H9 (cell line): ENCODE results near the gene CHRNA3. TPM values are rescaled to one million over a fixed set of nuclear protein-coding genes. Genes with fewer than 3 reads are reported as not detected.

ENCODE experiments used
- DNase-seq: peaks from one replicate; pipeline ENCODE4 v3.0.0-alpha.2; 2017
- H2AFZ ChIP-seq: one replicate; pipeline ENCODE4 v1.6.1; 2013; ENCODE audit warnings: mild to moderate bottlenecking, low read length, control low read depth, moderate library complexity
- H2AK5ac ChIP-seq: 2 replicates; pipeline ENCODE4 v1.6.1; 2013; ENCODE audit warnings: low read length, control low read depth, mixed read lengths; ENCODE audit not compliant: insufficient read length
- H2BK120ac ChIP-seq: one replicate; pipeline ENCODE4 v1.6.1; 2013; ENCODE audit warnings: low read depth, mild to moderate bottlenecking, low read length, control low read depth, inconsistent platforms; ENCODE audit not compliant: poor library complexity, severe bottlenecking
- H2BK12ac ChIP-seq: 2 replicates; pipeline ENCODE4 v1.6.1; 2013; ENCODE audit warnings: low read length, control low read depth, mixed read lengths, low read depth; ENCODE audit not compliant: insufficient read length
- H2BK15ac ChIP-seq: 2 replicates; pipeline ENCODE4 v1.6.1; 2013; ENCODE audit warnings: low read depth, low read length, control low read depth
- H2BK20ac ChIP-seq: one replicate; pipeline ENCODE4 v1.6.1; 2013; ENCODE audit warnings: low read depth, mild to moderate bottlenecking, low read length, control low read depth, inconsistent platforms; ENCODE audit not compliant: poor library complexity, severe bottlenecking
- H2BK5ac ChIP-seq: 2 replicates; pipeline ENCODE4 v1.6.1; 2013; ENCODE audit warnings: low read length, control low read depth, mixed read lengths; ENCODE audit not compliant: insufficient read length
- H3K14ac ChIP-seq: 2 replicates; pipeline ENCODE4 v1.6.1; 2013; ENCODE audit warnings: low read length, control low read depth; ENCODE audit not compliant: insufficient read depth
- H3K18ac ChIP-seq: 2 replicates; pipeline ENCODE4 v1.6.1; 2013; ENCODE audit warnings: low read depth, mild to moderate bottlenecking, mixed read lengths, low read length, control low read depth; ENCODE audit not compliant: insufficient read length
- H3K23ac ChIP-seq: 2 replicates; pipeline ENCODE4 v1.6.1; 2013; ENCODE audit warnings: low read length, control low read depth, mixed read lengths, low read depth; ENCODE audit not compliant: insufficient read length
- H3K23me2 ChIP-seq: 2 replicates; pipeline ENCODE4 v1.6.1; 2013; ENCODE audit warnings: low read depth, mild to moderate bottlenecking, mixed read lengths, low read length, control low read depth; ENCODE audit not compliant: insufficient read length, poor library complexity, severe bottlenecking
- H3K27ac ChIP-seq: 2 replicates; pipeline ENCODE4 v1.5.1; 2013; ENCODE audit warnings: low read length, control low read depth, mixed read lengths, low read depth; ENCODE audit not compliant: insufficient read length
- H3K27me3 ChIP-seq: 2 replicates; pipeline ENCODE4 v1.6.1; 2013; ENCODE audit warnings: low read length, control low read depth, inconsistent platforms; ENCODE audit not compliant: insufficient read depth
- H3K4ac ChIP-seq: 2 replicates; pipeline ENCODE4 v1.6.1; 2013; ENCODE audit warnings: low read depth, mild to moderate bottlenecking, control low read depth, inconsistent platforms, low read length, moderate library complexity
- H3K4me1 ChIP-seq: 2 replicates; pipeline ENCODE4 v1.6.1; 2013; ENCODE audit warnings: low read length, control low read depth, inconsistent platforms; ENCODE audit not compliant: insufficient read depth
- H3K4me2 ChIP-seq: 2 replicates; pipeline ENCODE4 v1.6.1; 2013; ENCODE audit warnings: low read length, control low read depth, mixed read lengths; ENCODE audit not compliant: insufficient read length, insufficient read depth
- H3K56ac ChIP-seq: 2 replicates; pipeline ENCODE4 v1.6.1; 2013; ENCODE audit warnings: low read depth, mild to moderate bottlenecking, mixed read lengths, low read length, control low read depth; ENCODE audit not compliant: insufficient read length
- H3K79me1 ChIP-seq: 2 replicates; pipeline ENCODE4 v1.6.1; 2013; ENCODE audit warnings: low read depth, mild to moderate bottlenecking, moderate library complexity, low read length, control low read depth, inconsistent platforms; ENCODE audit not compliant: insufficient read depth, poor library complexity, severe bottlenecking
- H3K79me2 ChIP-seq: 2 replicates; pipeline ENCODE4 v1.6.1; 2013; ENCODE audit warnings: low read length, control low read depth, inconsistent platforms; ENCODE audit not compliant: insufficient read depth
- H3K9ac ChIP-seq: 2 replicates; pipeline ENCODE4 v1.6.1; 2013; ENCODE audit warnings: low read length, control low read depth, mixed read lengths; ENCODE audit not compliant: insufficient read length; ENCODE audit errors: extremely low read depth
- H3K9me3 ChIP-seq: one replicate; pipeline ENCODE4 v1.6.1; 2013; ENCODE audit warnings: low read depth, low read length, inconsistent platforms; ENCODE audit not compliant: control insufficient read depth
- H3T11ph ChIP-seq: one replicate; pipeline ENCODE4 v1.6.1; 2013; ENCODE audit warnings: mild to moderate bottlenecking, low read length, control low read depth, inconsistent platforms
- H4K20me1 ChIP-seq: one replicate; pipeline ENCODE4 v1.6.1; 2013; ENCODE audit not compliant: control insufficient read depth, insufficient read length, insufficient read depth
- H4K5ac ChIP-seq: 2 replicates; pipeline ENCODE4 v1.6.1; 2013; ENCODE audit warnings: low read depth, mild to moderate bottlenecking, mixed read lengths, low read length, control low read depth; ENCODE audit not compliant: insufficient read length
- H4K8ac ChIP-seq: replicated peaks from 2 replicates; pipeline ENCODE4 v1.6.1; 2013; ENCODE audit warnings: low read length, control low read depth, mixed read lengths, low read depth; ENCODE audit not compliant: insufficient read length
- H4K91ac ChIP-seq: 2 replicates; pipeline ENCODE4 v1.6.1; 2013; ENCODE audit warnings: low read depth, mild to moderate bottlenecking, moderate library complexity, mixed read lengths, low read length, control low read depth; ENCODE audit not compliant: insufficient read length
- H3K27ac Mint-ChIP-seq, 3 experiments: 2 replicates in 2 of 3; 3 replicates in 1 of 3; pipeline ENCODE4 v1.8.0; 2020 to 2021; ENCODE audit warnings: mixed read lengths in 3 of 3, mild to moderate bottlenecking in 1 of 3, moderate library complexity in 1 of 3
- H3K27me3 Mint-ChIP-seq: 2 replicates; pipeline ENCODE4 v1.8.0; 2021; ENCODE audit warnings: low read depth, mild to moderate bottlenecking, moderate library complexity, mixed read lengths
- H3K36me3 Mint-ChIP-seq, 3 experiments: 2 replicates in 2 of 3; 3 replicates in 1 of 3; pipeline ENCODE4 v1.8.0; 2020 to 2021; ENCODE audit warnings: low read depth in 3 of 3, mixed read lengths in 3 of 3; ENCODE audit not compliant: insufficient read depth in 1 of 3
- H3K4me1 Mint-ChIP-seq, 2 experiments: 2 replicates each; pipeline ENCODE4 v1.8.0; 2020; ENCODE audit warnings: mixed read lengths in 2 of 2
- H3K4me3 Mint-ChIP-seq, 2 experiments: 2 replicates in 1 of 2; 3 replicates in 1 of 2; pipeline ENCODE4 v1.8.0; 2020 to 2021; ENCODE audit warnings: mild to moderate bottlenecking in 2 of 2, mixed read lengths in 2 of 2, moderate library complexity in 1 of 2
- H3K9me3 Mint-ChIP-seq, 2 experiments: 2 replicates in 1 of 2; 3 replicates in 1 of 2; pipeline ENCODE4 v1.8.0; 2020; ENCODE audit warnings: mild to moderate bottlenecking in 2 of 2, mixed read lengths in 2 of 2, moderate library complexity in 1 of 2
- CTCF ChIP-seq: fragments of 200-600 bp; sonication (generic); conservative IDR thresholded peaks from 3 replicates; pipeline ENCODE4 v1.8.0; 2021; ENCODE audit warnings: antibody characterized with exemption, mild to moderate bottlenecking
- WGBS: extraction: QIAGEN DNeasy Blood & Tissue Kit; methylation state at CpG from one replicate; pipeline ENCODE4 v1.1.7; 2013; ENCODE audit warnings: missing lambda C conversion rate, low lambda C conversion rate, mixed read lengths; ENCODE audit not compliant: insufficient read length; ENCODE audit errors: extremely low coverage; 5-methylcytosine and 5-hydroxymethylcytosine counted together
- total RNA-seq: library from RNA; stranded (reverse); gene quantifications from 2 replicates; pipeline ENCODE4 v1.2.1, GENCODE V29; 2021

CHRNA3 gene
- total RNA-seq, 1 experiment from 2014 or later, result 0.81 TPM

- Mint-ChIP-seq H3K27ac (no peak overlapping the region), H3K4me3 (no peak overlapping the region), H3K36me3 (no peaks in the 10 kb centered on the region; a peak in 3 of 7 replicates), H3K27me3 (peaks cover 22% of the 10 kb centered on the region), H3K4me1 (peaks cover 7 to 14% of the 10 kb centered on the region in 2 experiments), H3K9me3 (peaks cover 8 to 10% of the 10 kb centered on the region in 2 experiments)
- H3K18ac ChIP-seq, result no peak overlapping the region
- H4K8ac ChIP-seq, result no peak overlapping the region
- H2BK120ac ChIP-seq, result no peak overlapping the region
- no peak for TF ChIP-seq CTCF
- H3K4me2 ChIP-seq, result no peak overlapping the region
- no peak overlapping the region for H3K27ac ChIP-seq
- no peaks in the 10 kb centered on the region for H3K79me1 ChIP-seq
- H4K5ac ChIP-seq, result no peak overlapping the region
- no peak overlapping the region for H2BK15ac ChIP-seq
- no peaks in the 10 kb centered on the region for H3K4me1 ChIP-seq
- no peaks in the 10 kb centered on the region for H4K20me1 ChIP-seq
- no peak overlapping the region; the same call in 1 of the 2 replicates for H3K14ac ChIP-seq
- WGBS, result no CpG with 5 or more reads among the region's 3 CpGs
- H2AK5ac ChIP-seq, result no peak overlapping the region
- H3K23ac ChIP-seq, result no peak overlapping the region
- H3K9me3 ChIP-seq, result no peaks in the 10 kb centered on the region
- no peak overlapping the region for H3T11ph ChIP-seq
- no peaks in the 10 kb centered on the region for H3K79me2 ChIP-seq
- H2BK5ac ChIP-seq, result no peak overlapping the region
- DNase-seq, result no peak
- no peak overlapping the region for H2BK20ac ChIP-seq
- H3K23me2 ChIP-seq, result peaks cover 2% of the 10 kb centered on the region
- H3K56ac ChIP-seq, result no peak overlapping the region
- H4K91ac ChIP-seq, result no peak overlapping the region
- H3K27me3 ChIP-seq, result peaks cover 6% of the 10 kb centered on the region; the same call in 1 of the 2 replicates
- H2AFZ ChIP-seq, result no peak overlapping the region
- H3K4ac ChIP-seq, result no peak overlapping the region
- H3K9ac ChIP-seq, result no peak overlapping the region
- H2BK12ac ChIP-seq, result no peak overlapping the region
Measured at GRCh38 chr15:78615151-78615589, 5.6 kb downstream of the CHRNA3 start.
